Renal cortical epithelial cell (primary cell): ENCODE results near the gene CUZD1. TPM values are rescaled to one million over a fixed set of nuclear protein-coding genes. Genes with fewer than 3 reads are reported as not detected.

Source experiments
- DNase-seq: peaks from one replicate; pipeline ENCODE4 v3.0.0-alpha.2; 2011; ENCODE audit warnings: low read depth
- total RNA-seq: library from RNA; depleted of rRNA; stranded (reverse); fragments of >200 nt; gene quantifications from 2 replicates; pipeline ENCODE4 v1.2.3, GENCODE V29; 2014

Gene CUZD1
- total RNA-seq, 1 donor from 2014 or later, result 1.2 TPM

- DNase-seq, result peak; percentile 12
These were observed 11.2 kb upstream of the CUZD1 start for GRCh38 chr10:122856902-122857301.

GRCh38 chr10:122855745-122856144, 10.1 kb upstream of the CUZD1 start:
- DNase-seq, result no peak

GRCh38 chr10:122854648-122855047, 9.0 kb upstream of the CUZD1 start:
- DNase-seq, result peak; percentile 79

- DNase-seq, result no peak
These were observed 8.1 kb upstream of the CUZD1 start for GRCh38 chr10:122853665-122854313.

GRCh38 chr10:122852261-122852660, 6.6 kb upstream of the CUZD1 start:
- DNase-seq, result peak; percentile 76

- peak; percentile 76 for DNase-seq
These were observed 5.3 kb upstream of the CUZD1 start for GRCh38 chr10:122850705-122851640.

- peak; percentile 13 for DNase-seq
These were observed 4.4 kb upstream of the CUZD1 start for GRCh38 chr10:122849900-122850605.

GRCh38 chr10:122849090-122849489, 3.4 kb upstream of the CUZD1 start:
- DNase-seq, result peak; percentile 7

GRCh38 chr10:122847782-122848604, 2.3 kb upstream of the CUZD1 start:
- no peak for DNase-seq

- no peak for DNase-seq
These were observed 1.5 kb downstream of the CUZD1 start for GRCh38 chr10:122844146-122844545.

- no peak for DNase-seq
These were observed 4.1 kb downstream of the CUZD1 start for GRCh38 chr10:122841569-122841968.

- no peak for DNase-seq
These were observed 6.2 kb downstream of the CUZD1 start for GRCh38 chr10:122839505-122839904.

- DNase-seq, result no peak
These were observed 6.8 kb downstream of the CUZD1 start for GRCh38 chr10:122838880-122839279.

GRCh38 chr10:122835908-122836307, 9.7 kb downstream of the CUZD1 start:
- no peak for DNase-seq

GRCh38 chr10:122830965-122831353, 14.7 kb downstream of the CUZD1 start:
- DNase-seq, result no peak

GRCh38 chr10:122830273-122830964, 15.2 kb downstream of the CUZD1 start:
- DNase-seq, result no peak

GRCh38 chr10:122829454-122829853, 16.2 kb downstream of the CUZD1 start:
- no peak for DNase-seq

GRCh38 chr10:122828716-122829255, 16.9 kb downstream of the CUZD1 start:
- no peak for DNase-seq

GRCh38 chr10:122827302-122827701, 18.4 kb downstream of the CUZD1 start:
- no peak for DNase-seq

- no peak for DNase-seq
These were observed 22.5 kb downstream of the CUZD1 start for GRCh38 chr10:122822973-122823690.
